GDM1 (cell line): ENCODE measurements around the gene CDK10.

Experiments used
- DNase-seq: peaks from one replicate; lab custom pipeline; 2025; lab: John Stamatoyannopoulos, UW

Gene CDK10

DNA sequence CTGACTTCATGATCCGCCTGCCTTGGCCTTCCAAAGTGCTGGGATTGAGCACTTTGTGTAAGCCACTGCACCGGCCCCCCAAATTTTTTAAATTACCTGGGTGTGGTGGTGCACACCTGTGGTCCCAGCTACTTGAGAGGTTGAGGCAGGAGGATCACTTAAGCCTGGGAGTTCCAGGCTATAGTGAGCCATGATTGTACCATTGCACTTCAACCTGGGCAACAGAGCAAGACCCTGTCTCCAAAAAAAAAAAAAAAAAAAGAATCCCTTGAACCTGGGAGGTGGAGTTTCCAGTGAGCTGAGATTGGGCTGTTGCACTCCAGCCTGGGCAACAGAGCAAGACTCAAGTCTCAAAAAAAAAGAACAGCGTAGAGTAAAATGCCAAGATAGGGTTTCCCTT is 50.1 kb downstream of the CDK10 start:
- no peak for DNase-seq

DNA sequence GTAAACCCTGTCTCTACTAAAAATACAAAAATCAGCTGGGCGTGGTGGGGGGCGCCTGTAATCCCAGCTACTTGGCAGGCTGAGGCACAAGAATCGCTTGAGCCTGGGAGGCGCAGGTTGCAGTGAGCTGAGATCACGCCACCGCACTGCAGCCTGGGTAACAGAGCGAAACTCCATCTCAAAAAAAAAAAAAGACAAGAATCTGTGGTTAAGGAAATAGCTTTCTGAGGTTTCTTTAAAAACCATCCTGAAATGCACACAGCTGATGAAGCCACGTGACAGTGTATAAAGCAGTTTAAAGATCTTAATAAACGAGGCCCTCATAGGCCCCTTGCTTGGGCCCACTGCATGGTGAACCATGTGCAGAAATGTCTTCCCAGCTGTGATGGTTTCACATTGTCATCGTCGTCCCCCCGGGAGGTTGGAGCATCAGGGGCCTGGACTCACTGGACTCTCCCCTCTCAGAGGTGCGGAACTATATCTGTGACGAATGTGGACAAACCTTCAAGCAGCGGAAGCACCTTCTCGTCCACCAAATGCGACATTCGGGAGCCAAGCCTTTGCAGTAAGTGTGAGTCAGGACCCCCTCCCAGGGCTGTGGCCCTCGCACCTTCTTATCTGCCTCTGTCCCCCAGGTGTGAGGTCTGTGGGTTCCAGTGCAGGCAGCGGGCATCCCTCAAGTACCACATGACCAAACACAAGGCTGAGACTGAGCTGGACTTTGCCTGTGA is 51.0 kb downstream of the CDK10 start:
- no peak for DNase-seq

DNA sequence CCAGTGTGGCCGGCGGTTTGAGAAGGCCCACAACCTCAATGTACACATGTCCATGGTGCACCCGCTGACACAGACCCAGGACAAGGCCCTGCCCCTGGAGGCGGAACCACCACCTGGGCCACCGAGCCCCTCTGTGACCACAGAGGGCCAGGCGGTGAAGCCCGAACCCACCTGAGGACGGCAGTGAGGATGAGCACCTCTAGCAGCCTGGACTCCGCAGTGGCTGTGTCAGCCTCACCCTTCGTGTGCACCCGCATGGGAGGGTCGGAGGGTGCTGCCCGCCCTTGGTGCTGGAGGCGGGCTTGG is 51.5 kb downstream of the CDK10 start:
- DNase-seq = no peak

DNA sequence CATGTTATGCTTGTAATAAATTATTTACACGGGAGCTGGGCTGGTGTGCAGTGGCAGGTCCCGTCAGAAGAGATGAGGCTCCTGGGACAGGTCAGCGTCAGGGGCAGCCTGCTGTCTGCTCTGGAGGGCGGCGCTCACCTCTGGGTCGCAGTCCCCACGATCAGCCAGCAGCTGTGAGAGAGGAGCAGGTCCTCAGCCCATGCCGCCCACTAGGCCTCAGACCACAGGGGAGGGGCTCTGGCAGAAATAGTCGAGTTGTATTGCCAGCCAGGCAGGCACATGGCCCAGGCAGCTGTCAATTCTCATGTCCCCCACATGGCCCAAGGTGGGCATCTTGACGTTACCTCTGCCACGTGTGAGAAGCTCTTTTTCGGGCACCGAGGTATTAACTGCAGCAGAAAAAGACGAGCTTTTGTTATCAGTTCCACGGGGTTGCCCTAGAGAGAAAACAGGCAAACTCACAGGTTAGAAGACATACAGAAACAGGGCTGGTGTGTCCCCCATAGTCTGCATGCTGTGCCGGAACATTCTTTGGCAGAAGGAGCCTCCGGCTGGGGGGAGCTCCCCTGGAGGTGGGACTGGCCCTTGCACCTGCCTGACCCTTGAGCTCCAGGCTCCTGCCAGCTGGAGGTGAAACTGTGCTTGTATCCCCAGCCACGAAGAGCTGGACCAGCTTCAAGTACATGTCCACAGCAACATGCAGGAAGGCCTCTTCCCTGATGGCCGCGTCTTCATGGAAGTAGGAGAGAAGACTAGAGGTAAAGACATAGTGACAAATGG is 52.2 kb downstream of the CDK10 start:
- DNase-seq = no peak

DNA sequence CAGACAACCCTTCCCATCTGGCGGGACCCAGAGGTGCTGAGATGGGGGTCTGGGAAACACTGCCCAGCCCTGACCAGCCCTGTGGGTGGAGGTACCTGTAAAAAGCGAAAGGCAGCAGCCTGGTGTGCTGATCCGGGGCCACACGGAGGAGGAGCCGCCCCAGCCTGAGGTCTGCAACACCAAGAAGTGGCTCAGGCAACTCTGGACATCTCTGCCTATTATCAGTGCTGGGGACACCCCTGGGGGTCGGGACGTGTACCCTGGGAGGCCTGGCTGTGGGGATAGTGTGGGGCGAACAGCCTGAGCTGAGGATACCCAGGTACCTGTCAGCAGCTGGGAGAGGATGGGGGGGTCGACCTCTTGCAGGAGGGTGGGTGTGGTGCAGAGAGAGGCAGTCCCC is 52.9 kb downstream of the CDK10 start:
- no peak for DNase-seq

DNA sequence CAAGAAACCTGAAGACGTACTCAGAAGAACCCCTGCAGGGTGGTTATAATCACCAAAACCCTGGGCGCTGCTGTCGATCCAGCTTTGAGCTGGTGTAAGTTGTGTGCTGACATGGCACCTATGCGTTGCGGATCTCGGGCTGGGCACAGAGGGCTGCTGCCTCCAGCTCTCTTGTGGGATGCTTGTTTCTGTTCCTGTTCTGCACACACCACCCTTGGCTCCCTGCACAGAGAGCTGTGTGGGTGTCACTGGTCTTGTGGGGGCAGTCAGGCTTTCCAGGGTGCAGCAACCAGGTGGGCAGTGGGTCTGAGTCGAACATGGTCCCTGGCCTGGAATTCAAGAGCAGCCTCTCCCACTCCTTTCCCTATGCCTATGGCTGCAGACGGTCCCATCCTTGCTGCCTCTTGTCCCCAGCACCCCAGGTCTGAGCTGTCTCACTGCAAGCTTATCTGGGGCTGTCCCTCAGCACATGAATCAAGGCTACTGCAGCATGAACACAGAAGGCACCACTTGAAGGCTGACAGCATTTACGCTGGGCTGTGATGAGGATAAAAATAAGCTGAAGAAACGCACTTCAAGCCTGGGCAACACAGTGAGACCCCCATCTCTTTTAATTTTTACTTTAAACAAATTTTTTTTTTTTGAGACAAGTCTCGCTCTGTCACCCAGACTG is 55.0 kb downstream of the CDK10 start:
- DNase-seq = no peak

DNA sequence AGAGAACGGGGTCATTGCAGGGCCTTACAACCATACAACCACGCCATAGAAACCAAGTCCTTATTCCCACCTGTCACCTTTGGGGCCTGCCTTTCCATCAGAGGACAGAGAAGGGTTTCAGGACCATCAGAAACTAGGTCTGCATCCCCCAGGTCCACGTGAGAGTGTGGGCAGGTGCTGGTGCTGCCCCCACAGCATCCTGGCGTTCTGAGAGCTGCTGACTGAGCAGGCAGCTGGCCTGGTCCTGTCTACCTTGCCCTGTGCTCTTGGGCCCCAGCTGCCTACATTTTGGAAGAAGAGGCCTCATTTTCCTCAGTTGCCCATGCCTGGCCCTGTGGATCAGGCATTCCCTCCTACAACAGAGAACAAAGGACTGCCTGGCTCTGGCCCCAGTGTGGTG is 56.5 kb downstream of the CDK10 start:
- no peak for DNase-seq

DNA sequence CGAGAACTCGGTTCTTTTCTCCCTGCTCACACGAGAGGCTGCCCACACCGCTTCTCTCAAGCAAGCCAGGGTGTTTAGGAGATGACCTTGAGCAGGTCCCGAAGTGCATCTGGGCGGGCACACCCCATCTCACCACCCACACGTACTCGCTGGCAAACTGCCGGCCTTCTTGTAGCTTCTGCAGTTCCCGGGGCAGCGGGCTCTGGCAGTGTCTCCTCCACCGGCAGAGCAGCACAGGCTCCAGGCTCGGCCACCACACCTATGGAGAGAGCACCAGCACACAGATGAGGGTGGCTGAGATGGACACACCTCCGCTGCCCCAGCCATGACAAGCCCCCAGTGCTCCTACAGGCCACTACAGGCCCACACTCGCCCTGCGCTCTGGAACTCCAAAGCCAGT is 58.3 kb downstream of the CDK10 start:
- DNase-seq = no peak
